UCSD-AML1 (cell line): ENCODE results near the gene ABCC3.

Source experiments
- DNase-seq: peaks from one replicate; lab custom pipeline; 2025; ENCODE audit not compliant: unreplicated experiment; lab: John Stamatoyannopoulos, UW

Gene ABCC3

DNA sequence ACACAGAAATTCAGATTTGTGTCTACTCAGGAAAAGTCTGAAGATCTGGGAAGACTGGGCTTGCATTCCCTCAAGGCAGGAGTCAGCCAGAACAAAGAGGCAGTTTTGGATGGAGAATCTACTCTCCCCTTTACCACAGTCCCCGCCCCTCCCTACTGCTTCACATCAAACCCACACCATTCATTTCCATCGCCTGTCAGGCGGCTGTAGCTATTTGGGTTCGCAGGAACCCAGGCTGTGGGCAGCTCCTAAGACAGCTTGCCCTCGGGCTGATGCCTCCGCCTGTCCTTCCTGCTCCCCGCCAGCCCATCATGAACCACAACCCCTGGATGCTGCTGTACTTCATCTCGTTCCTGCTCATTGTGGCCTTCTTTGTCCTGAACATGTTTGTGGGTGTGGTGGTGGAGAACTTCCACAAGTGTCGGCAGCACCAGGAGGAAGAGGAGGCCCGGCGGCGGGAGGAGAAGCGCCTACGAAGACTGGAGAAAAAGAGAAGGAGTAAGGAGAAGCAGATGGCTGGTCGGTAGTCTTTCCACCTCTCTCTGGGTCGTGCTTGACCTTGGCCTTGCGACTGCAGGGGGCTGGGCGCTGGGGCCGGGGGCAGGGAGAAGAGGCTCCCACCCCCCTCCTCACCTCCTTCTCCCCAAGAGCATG is 27.0 kb upstream of the ABCC3 start:
- no peak for DNase-seq

DNA sequence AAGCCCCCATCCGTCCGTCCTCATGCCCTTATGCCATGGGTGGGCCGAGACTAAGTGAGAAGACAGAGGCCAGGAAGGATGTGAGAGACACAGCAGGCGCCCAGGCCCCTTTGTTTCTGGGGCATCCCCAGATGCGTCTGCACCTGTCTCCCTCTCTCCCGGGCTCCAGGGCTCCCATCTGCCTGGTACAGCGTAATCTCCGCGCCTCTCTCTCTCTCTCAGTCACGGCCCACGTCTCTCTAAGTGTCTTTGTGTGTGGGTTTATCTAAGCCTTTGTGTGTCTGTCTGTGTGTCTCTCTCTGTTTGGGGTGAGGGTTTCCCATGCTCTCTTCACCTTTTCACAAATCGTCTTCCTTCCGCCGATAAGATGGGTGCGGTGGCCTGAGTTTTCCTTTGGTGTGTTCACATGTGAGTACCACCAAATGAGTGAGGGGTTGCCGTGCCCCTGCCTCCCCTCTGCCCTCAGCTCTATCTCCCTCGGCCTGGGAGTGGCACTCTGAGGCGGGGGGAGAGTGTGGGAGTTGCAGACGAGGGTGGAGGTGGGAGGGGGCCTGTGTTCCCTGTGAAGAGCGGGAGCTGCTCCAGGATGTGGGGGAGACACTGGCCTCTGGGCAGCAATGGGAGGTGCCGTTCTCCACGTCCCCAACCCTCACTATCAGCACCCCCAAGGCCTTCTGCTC is 25.8 kb upstream of the ABCC3 start:
- no peak for DNase-seq

DNA sequence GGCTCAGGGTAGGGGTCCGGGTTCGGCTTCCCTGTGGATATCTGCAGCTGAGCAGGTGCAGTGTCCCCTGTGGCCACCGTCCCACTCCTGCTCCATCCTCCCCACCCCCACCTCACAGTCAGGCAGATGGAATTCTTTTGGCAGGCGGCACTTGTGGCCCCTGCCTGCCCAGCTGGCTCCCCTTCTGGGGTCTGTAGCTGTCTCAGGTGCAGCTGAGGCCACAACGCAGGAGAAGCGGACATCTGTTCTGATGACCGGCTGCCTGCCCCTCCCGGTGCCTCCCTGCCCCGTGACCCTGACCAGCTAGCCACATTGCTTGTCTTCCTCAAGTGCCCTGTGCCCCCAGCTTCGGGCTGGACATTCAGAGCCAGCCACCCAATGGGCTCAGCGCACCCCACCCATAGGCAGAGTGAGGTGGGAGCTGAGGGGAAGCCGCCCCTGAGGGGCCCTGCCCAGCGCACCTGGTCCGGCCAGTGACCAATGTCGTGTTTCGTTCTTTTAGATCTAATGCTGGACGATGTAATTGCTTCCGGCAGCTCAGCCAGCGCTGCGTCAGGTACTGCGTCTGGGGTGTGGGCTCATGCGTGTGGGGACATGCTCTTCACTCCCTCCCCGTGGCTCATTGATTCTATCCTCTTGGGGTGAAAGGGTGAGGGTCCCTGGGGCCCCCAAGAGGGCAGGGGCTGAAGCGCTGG is 25.2 kb upstream of the ABCC3 start:
- no peak for DNase-seq

DNA sequence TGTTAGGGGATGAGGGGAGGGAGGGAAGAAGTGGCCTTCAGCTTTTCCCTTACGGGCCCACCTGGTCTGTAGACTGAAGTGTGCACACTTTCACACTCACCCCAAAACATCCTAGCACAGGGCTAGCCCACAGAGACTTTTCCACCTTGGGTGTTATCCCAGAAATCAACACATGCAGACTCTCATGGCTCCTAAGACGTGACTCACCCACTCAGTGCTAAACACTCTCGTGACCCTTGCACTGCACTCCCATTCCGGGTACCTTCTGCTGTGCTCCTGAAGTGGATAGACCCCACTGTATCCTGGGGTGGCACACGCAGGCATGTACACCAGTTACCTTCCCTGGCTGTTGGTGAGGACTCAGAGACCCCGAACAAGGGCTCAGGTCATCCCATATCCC is 23.0 kb upstream of the ABCC3 start:
- DNase-seq: no peak

DNA sequence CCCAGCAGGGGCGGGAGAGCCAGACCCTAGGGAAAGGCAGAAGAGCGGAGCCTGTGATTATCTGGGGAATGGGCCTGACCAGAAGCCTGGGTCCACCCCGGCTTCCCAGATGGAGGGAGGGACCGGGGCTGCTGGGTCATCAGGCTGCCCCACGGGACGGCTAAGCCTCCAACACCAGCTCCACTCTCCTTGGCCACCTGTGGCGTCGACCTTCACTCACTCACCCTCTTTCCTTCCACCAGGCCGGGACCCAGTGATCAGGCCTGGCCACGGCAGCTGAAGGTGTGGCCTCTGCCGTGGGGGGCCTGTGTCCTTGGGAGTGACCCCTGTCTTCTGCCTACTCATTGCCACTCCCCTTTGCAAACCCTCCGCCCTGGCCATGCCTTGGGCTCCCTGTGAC is 22.4 kb upstream of the ABCC3 start:
- no peak for DNase-seq

DNA sequence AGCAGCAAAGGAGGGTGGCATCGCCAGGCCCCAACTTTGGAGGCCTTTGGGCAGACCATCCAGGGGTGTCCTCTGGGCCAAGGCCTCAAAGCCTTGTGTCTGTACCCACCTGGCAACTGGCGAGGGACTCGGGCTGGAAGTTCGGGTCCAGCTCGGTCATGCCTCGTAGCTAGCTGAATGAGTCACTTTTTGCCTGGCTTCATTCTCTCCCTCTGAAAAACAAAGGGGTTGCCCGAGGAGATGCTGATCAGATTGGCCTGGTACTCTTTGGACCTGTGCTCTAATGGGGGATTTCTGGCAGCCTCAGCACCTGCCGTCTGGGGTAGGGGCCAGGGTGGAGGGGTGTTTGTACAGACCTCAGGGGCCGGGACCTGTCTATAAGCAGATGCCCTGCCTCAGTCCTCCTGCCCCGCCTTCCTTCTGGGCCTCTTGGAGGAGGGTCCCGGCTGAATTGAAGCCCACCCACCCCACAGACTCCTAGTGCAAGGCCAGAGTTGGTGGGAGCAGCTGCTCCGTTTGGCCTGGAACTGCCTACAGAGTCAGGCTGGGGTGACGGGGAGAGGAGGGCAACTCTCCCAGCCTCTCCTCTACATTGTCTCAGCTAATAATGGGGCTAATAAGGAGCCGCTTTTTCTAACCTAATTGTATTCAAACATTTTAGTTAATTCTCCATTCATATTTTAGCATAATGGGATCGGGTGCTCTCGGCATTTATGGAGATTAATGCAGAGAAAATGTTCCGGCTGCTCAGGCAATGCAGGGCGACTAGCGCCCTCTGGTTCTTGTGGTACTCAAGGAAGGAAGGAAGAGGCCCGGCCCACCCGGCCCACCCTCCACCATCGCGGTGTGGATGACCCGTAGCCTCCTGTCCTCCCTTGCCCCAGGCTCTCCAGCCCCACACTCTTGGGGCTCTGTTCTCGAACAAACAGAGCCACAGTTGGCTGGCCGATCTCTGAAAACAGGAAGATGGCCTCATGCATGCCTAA is 21.4 kb upstream of the ABCC3 start:
- DNase-seq: peak; percentile 37

DNA sequence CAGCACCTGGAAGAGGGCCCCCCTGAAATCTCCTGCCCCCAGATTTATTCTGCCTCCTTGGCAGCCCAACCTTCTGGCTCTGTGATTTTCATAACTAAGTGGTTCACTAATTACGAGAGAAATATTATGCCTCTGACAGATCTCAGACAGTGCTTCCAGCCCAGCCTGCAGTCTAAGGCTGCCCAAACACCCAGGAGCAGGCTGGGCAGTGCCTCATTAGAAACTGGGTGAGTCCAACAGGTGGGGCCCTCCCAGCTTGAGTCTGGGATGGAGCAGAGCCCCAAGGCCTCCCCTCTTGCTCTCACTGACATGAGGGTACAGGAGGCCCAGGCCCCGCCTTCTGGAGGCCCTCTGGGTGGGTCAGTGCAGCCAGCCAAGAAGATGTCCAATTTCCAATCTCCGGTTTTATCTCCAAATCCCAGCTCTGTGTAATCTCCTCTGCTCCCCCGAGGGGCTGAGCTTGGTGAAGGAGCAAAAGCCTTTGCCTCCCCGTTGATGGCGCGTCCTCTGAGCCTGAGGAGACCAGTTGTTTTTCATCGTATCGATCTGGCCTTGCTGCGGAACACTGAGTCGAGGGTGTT is 20.1 kb upstream of the ABCC3 start:
- no peak for DNase-seq

DNA sequence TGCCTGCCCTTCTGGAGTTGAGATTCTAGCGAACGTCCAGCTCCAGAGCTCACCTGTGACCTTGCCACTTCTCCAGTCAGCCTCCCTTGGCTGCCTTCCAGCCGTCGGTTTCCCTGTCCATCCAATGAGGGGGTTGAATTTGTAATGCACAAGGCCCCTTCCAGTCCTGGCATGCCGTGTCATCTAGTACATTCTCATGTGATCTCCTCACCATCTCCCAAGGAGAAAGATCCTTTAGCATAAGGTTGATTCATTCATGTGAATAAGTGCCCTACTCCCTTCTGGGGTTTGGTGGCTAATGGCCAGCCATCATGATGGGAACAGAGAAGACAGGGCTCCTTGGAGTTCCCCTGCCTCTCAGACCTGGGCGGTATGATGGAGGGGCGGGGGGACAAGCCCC is 18.9 kb upstream of the ABCC3 start:
- DNase-seq: no peak

DNA sequence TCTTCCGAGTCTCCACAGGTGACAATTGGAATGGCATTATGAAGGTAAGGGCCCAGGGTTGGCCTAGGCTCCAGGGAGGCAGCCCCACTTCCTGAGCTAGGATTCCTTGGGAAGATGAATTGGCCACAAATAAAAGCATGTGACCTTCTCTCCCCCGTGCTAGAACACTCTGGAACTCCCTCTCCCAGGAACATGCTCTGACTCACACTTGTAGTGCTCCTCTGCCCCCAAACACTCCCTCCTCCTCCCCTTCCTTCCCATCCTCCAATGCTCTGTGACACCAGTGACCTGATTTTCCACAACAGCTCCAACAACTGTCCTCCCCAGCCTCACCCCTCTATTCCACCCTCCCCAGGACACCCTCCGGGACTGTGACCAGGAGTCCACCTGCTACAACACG is 16.4 kb upstream of the ABCC3 start:
- DNase-seq: no peak

DNA sequence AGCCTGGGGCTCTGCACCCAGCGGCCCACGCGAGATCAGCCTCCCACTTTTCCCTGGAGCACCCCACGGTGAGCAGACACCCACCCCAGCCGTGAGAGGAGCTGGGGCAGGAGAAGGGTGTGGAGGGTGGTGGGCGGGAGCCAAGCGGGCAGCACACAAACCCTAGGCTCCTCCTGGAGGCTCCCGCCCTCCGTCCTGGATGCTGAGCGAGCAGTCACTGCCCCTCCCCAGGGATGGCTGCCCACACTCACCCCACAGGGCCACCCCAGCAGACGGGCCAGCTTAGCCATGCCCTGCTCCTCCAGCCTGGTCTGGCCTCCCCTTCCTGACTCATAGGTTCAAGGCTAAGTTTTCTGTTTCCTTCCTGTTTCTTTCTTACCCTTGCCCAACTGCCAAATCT is 15.7 kb upstream of the ABCC3 start:
- DNase-seq: no peak

DNA sequence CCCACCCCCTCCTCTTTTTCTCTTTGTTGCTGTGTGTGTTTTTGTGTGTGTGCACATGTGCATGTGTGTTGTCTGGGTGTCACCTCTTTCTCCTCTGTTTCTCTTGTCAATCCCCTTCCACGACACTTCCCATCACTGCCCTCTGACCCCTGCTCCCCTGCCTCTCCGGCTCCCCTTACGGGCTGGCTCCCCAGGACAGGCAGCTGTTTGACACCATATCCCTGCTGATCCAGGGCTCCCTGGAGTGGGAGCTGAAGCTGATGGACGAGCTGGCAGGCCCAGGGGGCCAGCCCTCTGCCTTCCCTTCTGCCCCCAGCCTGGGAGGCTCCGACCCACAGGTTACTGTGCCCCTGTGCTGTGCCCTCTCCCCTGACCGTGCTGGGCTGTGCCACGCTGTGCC is 15.2 kb upstream of the ABCC3 start:
- no peak for DNase-seq

DNA sequence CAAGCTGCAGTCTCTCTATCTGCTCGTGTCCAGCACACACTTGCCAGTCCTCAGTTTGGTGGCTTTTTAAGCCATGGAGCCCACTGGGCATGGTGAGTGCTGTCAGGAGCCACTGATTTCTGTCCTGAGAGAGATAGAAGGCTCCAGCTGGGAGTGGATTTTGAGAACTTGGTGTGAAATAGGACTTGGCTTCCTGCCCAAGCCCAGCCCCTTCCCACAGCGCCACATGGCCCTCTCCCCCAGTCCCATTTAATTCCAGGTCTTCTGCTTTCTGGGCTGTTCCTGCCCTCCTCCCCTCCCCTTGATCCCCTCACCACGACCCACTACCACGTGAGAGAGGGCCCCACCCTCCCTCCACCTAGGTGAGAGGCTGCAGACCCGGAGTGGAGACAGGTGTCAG is 14.4 kb upstream of the ABCC3 start:
- DNase-seq: no peak

DNA sequence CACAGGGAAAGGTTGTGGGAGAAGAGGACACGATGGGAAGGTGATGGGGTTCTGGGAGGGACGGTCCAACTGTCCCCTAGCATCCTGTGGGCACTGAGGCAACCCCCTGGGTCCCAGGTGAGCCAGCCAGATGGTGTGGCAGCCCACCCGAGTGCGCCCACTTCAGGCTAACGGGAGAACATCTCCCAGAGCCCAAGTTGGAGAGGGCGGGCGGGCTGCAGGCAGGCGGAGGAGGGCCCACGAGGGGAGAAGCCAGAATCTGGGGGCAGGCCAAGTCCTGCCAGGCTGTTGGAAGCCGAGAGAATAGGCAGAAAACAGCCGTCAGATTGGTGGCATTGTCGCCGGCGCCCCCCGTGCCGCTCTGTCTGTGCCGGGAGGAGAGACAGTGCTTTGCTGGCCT is 13.8 kb upstream of the ABCC3 start:
- DNase-seq: no peak

DNA sequence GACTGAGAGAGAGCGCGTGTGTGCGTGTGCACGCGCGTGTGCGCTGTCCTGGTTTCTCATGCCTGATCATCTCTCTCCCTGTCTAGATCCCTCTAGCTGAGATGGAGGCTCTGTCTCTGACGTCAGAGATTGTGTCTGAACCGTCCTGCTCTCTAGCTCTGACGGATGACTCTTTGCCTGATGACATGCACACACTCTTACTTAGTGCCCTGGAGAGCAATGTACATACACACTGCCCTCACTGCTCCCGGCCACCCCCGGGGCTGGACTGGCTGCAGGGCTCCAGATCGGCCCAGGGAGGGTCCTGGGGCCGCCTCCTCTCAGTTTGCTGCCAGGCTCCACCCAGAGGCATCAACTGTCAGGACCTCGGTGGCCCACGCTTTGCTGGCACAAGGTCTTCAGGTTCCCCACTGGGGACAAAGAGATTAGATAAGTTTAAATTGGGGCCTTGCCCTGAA is 13.1 kb upstream of the ABCC3 start:
- DNase-seq: no peak

DNA sequence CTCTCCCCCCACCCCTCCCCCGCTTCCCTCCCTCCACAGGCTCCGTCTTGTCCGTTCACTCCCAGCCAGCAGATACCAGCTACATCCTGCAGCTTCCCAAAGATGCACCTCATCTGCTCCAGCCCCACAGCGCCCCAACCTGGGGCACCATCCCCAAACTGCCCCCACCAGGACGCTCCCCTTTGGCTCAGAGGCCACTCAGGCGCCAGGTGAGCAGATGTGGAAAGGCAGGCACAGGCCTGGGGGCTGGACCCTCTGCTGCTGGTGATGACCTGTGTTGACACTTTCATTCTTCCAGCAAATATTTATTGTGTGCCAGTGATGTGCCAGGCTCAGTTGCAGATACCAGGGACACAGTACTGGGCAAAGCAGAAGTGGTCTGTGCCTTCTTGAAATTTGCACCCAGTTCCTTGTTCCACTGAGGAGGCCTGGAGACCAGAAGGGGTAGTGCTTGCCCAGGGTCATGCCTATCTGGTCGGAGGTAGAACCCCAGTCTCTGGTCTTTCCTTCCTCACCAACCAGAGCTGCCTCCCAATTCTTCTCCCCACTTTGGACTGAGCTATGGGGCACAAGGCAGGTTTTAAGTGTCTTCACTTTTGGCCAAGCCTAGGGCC is 10.3 kb upstream of the ABCC3 start:
- DNase-seq: no peak

DNA sequence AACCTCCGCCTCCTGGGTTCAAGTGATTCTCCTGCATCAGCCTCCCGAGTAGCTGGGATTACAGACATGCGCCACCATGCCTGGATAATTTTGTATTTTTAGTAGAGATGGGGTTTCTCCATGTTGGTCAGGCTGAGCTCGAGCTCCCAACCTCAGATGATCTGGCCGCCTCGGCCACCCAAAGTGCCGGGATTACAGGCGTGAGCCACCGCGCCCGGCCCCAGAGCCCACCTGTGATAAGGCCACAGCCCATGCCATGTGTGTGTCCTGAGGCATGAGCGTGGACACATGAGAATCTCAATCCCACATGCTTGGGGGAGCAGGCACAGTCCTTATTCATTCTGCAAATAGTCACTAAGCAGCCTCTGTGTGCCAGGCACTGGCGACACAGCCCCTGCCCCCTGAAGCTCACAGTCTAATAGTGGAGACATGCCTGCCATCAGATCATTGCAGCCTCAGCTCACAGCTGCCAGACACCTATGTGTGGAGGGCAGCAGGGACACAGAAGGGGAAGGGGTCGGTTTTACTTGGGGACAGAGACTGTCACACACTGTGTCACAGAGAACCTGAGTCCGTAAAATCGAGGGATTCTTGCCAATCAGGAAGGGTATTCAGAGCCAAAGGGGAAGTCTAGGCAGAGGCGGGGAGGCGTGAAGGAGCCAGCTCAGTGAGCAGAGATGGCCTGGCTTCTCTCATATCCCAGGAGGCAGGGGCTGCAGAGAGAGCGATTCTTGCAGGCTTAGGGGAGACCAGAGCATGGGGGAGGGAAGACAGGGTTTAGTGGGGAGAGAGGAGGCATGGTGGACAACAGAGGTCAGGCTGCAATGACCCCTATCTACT is 9.4 kb upstream of the ABCC3 start:
- DNase-seq: no peak

DNA sequence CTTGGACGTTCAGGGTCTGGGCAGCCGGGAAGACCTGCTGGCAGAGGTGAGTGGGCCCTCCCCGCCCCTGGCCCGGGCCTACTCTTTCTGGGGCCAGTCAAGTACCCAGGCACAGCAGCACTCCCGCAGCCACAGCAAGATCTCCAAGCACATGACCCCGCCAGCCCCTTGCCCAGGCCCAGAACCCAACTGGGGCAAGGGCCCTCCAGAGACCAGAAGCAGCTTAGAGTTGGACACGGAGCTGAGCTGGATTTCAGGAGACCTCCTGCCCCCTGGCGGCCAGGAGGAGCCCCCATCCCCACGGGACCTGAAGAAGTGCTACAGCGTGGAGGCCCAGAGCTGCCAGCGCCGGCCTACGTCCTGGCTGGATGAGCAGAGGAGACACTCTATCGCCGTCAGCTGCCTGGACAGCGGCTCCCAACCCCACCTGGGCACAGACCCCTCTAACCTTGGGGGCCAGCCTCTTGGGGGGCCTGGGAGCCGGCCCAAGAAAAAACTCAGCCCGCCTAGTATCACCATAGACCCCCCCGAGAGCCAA is 8.6 kb upstream of the ABCC3 start:
- DNase-seq: peak; percentile 81

DNA sequence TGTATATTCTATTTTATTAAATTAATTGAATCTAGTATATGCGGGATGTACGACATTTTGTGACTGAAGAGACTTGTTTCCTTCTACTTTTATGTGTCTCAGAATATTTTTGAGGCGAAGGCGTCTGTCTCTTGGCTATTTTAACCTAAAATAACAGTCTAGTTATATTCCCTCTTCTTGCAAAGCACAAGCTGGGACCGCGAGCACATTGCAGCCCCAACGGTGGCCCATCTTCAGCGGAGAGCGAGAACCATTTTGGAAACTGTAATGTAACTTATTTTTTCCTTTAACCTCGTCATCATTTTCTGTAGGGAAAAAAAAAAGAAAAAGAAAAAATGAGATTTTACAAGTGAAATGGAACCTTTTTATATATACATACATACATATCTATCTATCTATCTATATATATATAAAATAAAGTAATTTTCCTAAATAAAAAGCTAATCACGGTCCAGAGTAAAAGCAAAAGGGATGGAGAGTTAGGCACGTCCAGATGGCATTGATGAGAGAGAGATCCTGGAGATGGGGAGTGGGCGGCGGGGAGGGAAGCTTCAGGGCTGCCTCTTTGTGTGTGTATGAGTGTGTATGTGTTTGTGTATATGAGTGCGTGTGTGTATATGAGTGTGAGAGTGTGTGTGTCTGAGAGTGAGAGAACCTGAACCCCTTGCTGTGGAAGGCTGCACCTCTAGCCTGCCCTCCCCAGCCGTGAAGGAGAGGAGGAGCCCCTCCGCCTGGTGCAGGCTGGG is 7.5 kb upstream of the ABCC3 start:
- no peak for DNase-seq
